Muscle of leg (tissue), 11 donors: ENCODE results near the gene RAD23B. TPM values are rescaled to one million over a fixed set of nuclear protein-coding genes. Genes with fewer than 3 reads are reported as not detected.
"Not testable (repeated sequence)": the region's sequence is repeated elsewhere in the genome, so short reads cannot be mapped to it uniquely, and the experiment has no call there.

Source experiments
- DNase-seq: peaks from one replicate; pipeline ENCODE4 v3.0.0; 2013
- H3K27ac ChIP-seq: one replicate; pipeline ENCODE4 v1.5.1; 2013; ENCODE audit warnings: mild to moderate bottlenecking, low read length, control low read depth
- H3K27me3 ChIP-seq: one replicate; pipeline ENCODE4 v1.6.1; 2013; ENCODE audit warnings: low read length; ENCODE audit not compliant: control insufficient read depth, insufficient read depth
- H3K36me3 ChIP-seq: one replicate; pipeline ENCODE4 v1.6.1; 2013; ENCODE audit warnings: low read length; ENCODE audit not compliant: control insufficient read depth, insufficient read depth
- H3K4me1 ChIP-seq: one replicate; pipeline ENCODE4 v1.6.1; 2013; ENCODE audit warnings: low read length; ENCODE audit not compliant: control insufficient read depth, insufficient read depth
- H3K4me3 ChIP-seq: one replicate; pipeline ENCODE4 v1.5.1; 2013; ENCODE audit warnings: low read length, control low read depth
- H3K9me3 ChIP-seq: replicated peaks from 2 replicates; pipeline ENCODE4 v1.6.1; 2013; ENCODE audit warnings: low read depth, low read length; ENCODE audit not compliant: control insufficient read depth
- WGBS: methylation state at CpG from one replicate; pipeline ENCODE4 v1.1.5; 2013; ENCODE audit warnings: missing lambda C conversion rate; ENCODE audit not compliant: insufficient coverage; 5-methylcytosine and 5-hydroxymethylcytosine counted together
- polyA plus RNA-seq, 8 donors: library from polyadenylated mRNA; unstranded; fragments of 120-200 nt; gene quantifications; one replicate each; pipeline versions ENCODE4 v1.2.1 to v1.2.3, GENCODE V29; 2013; ENCODE audit warnings: inconsistent platforms in 1 of 8, low replicate concordance in 1 of 8; ENCODE audit not compliant: insufficient read length in 8 of 8, insufficient read depth in 1 of 8
- total RNA-seq: library from RNA; stranded (reverse); fragments of 120-200 nt; gene quantifications from one replicate; pipeline ENCODE4 v1.2.4, GENCODE V29; 2013

RAD23B gene
- total and polyA plus RNA-seq, 9 donors: 62.5 to 136 (median 130) TPM

GRCh38 chr9:107246259-107247254 is 36.5 kb upstream of the RAD23B start:
- H3K27ac ChIP-seq: no peak overlapping the region
- H3K27me3 ChIP-seq: no peaks in the 10 kb centered on the region
- no peaks in the 10 kb centered on the region for H3K9me3 ChIP-seq
- no peak overlapping the region for H3K4me3 ChIP-seq
- WGBS: 90% methylated on average over 1 of the region's 5 CpGs
- DNase-seq: no peak
- peaks cover 22% of the 10 kb centered on the region for H3K4me1 ChIP-seq
- H3K36me3 ChIP-seq: no peaks in the 10 kb centered on the region

DNA sequence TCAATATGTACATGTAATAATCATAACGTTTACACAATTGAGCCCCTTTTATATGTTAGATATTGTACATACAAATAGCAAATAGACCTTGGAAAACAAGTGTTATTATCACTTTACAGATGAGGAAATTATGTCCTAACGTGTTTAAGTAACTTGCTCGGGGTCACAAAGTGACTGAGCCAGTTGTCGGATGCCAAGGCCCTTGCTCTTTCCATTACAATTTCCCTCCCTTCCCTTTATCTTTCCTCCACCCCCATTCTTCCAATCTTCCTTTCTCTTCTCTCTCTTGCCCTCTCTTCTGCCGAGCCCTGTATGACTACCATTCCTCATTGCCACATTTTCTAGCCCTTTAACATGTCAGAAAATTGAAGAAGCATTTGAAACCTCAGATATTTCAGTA is 34.4 kb upstream of the RAD23B start:
- WGBS: 67% methylated on average over 1 of the region's 5 CpGs
- DNase-seq: peak; percentile 29
- Histone ChIP-seq H3K27ac (peak overlapping the region; percentile 78), H3K27me3 (no peaks in the 10 kb centered on the region), H3K9me3 (no peaks in the 10 kb centered on the region), H3K4me1 (peaks cover 33% of the 10 kb centered on the region), H3K4me3 (no peak overlapping the region), H3K36me3 (no peaks in the 10 kb centered on the region)

DNA sequence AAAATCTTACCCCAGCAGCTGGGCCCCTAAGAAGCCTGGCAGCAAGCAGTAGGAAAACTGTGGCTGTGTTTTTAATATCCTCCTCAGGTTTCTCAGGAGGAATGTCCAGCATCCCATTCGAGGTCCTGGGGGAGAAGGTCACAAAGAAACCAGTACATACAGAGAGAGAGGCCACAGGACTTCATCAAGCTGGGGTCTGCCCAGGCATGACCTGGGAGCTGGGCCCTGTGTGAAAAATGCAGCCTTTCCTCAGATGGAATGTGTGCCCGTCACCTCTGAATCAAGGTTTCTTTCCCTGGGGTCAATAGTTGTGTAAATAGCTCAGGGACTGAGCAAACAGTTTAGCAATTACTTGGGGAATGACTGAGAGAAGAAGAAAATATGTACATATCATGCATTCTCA is 33.9 kb upstream of the RAD23B start:
- DNase-seq: peak; percentile 74
- Histone ChIP-seq H3K36me3 (no peaks in the 10 kb centered on the region), H3K4me1 (peaks cover 33% of the 10 kb centered on the region), H3K4me3 (no peak overlapping the region), H3K27me3 (no peaks in the 10 kb centered on the region), H3K9me3 (no peaks in the 10 kb centered on the region), H3K27ac (peak overlapping the region; percentile 78)
- no CpG with 5 or more reads among the region's 2 CpGs for WGBS

- peaks cover 33% of the 10 kb centered on the region for H3K4me1 ChIP-seq
- no peaks in the 10 kb centered on the region for H3K36me3 ChIP-seq
- WGBS: 83% methylated on average over 1 of the region's 2 CpGs
- H3K9me3 ChIP-seq: no peaks in the 10 kb centered on the region
- DNase-seq: no peak
- no peaks in the 10 kb centered on the region for H3K27me3 ChIP-seq
- no peak overlapping the region for H3K4me3 ChIP-seq
- no peak overlapping the region for H3K27ac ChIP-seq
These were observed 33.3 kb upstream of the RAD23B start for GRCh38 chr9:107249665-107250285.

DNA sequence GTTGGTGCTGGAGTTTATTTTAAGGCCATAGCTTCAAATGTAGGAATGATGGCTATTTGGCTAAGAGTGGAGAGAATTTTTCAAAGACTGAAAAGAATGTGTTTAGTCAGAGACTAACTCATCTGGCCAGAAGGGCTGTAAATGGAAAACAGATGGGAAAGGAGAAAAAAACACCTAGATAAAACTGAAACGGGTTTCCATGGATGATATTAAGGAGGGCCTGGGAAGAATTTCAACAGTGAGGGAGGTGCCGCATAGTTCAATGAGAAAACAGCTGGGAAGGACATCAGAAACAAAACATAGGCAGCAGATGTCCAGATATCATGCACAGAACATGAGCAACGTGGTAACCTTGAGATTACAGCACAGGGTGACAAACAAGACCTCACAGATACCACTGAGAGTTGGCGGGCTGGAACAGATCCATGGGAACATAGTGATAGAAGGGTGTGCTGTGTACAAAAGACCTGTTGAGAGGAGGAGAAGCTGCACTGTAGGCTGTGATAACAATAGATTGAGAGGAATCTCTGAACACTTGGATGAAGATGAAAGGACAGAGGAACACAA is 31.2 kb upstream of the RAD23B start:
- 3% methylated on average over 3 of the region's 4 CpGs for WGBS
- DNase-seq: peak; percentile 97
- H3K36me3 ChIP-seq: no peaks in the 10 kb centered on the region
- no peaks in the 10 kb centered on the region for H3K9me3 ChIP-seq
- no peak overlapping the region for H3K4me3 ChIP-seq
- peaks cover 30% of the 10 kb centered on the region for H3K4me1 ChIP-seq
- peak overlapping the region; percentile 79 for H3K27ac ChIP-seq
- H3K27me3 ChIP-seq: no peaks in the 10 kb centered on the region

- no peaks in the 10 kb centered on the region for H3K4me1 ChIP-seq
- no peaks in the 10 kb centered on the region for H3K27me3 ChIP-seq
- DNase-seq: no peak
- no CpG with 5 or more reads among the region's 3 CpGs for WGBS
- no peak overlapping the region for H3K27ac ChIP-seq
- no peaks in the 10 kb centered on the region for H3K36me3 ChIP-seq
- no peak overlapping the region for H3K4me3 ChIP-seq
- no peaks in the 10 kb centered on the region for H3K9me3 ChIP-seq
These were observed 24.2 kb upstream of the RAD23B start for GRCh38 chr9:107258919-107259318.

DNA sequence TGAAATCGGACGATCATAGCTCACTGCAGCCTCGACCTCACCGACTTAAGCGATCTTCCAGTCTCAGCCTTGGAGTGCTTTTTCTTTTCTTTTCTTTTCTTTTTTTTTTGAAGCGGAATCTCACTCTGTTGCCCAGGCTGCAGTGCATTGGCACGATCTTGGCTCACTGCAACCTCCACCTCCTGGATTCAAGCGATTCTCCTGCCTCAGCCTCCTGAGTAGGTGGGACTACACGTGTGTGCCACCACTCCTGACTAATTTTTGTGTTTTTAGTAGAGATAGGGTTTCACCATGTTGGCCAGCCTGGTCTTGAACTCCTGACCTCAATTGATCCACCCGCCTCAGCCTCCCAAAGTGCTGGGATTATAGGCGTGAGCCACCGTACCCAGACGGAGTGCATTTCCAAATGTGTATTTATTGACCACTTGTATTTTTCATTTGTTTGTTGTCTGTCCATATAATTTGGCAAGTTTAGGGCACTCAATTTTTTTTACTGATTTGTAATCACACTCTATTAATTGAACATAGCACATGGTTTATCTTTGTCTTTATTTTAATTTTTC is 23.2 kb upstream of the RAD23B start:
- not testable (repeated sequence) for H3K27ac ChIP-seq, DNase-seq, H3K36me3 ChIP-seq, H3K9me3 ChIP-seq, H3K4me1 ChIP-seq, H3K27me3 ChIP-seq, H3K4me3 ChIP-seq
- 98% methylated on average over 7 of the region's 13 CpGs for WGBS

- no peak for DNase-seq
- Histone ChIP-seq H3K36me3 (no peaks in the 10 kb centered on the region), H3K27ac (no peak overlapping the region), H3K27me3 (no peaks in the 10 kb centered on the region), H3K4me3 (no peak overlapping the region), H3K4me1 (no peaks in the 10 kb centered on the region), H3K9me3 (peaks cover 2% of the 10 kb centered on the region)
- WGBS: 83% methylated on average over 1 of the region's 4 CpGs
These were observed 22.5 kb upstream of the RAD23B start for GRCh38 chr9:107260437-107261081.

- H3K27ac ChIP-seq: no peak overlapping the region
- 80% methylated on average over 1 of the region's 5 CpGs for WGBS
- peaks cover 4% of the 10 kb centered on the region for H3K9me3 ChIP-seq
- H3K4me3 ChIP-seq: no peak overlapping the region
- H3K27me3 ChIP-seq: no peaks in the 10 kb centered on the region
- DNase-seq: no peak
- no peaks in the 10 kb centered on the region for H3K36me3 ChIP-seq
- no peaks in the 10 kb centered on the region for H3K4me1 ChIP-seq
These were observed 22.0 kb upstream of the RAD23B start for GRCh38 chr9:107261106-107261505.
